PC-9 (cell line): ENCODE results near the gene MED13L. TPM values are rescaled to one million over a fixed set of nuclear protein-coding genes. Genes with fewer than 3 reads are reported as not detected.

Source experiments
- BruUV-seq: library from RNA; stranded (reverse); fragments of 400-500 nt; replicated peaks from 2 replicates; lab custom pipeline; 2021; lab: Mats Ljungman, UMichigan
- CTCF ChIA-PET: fragments of 300-600 bp; sonication (Branson Sonifier 250); formaldehyde crosslinking; loops from one replicate; lab custom pipeline; 2022; ENCODE audit warnings: antibody characterized with exemption; lab: Charles Lee
- POLR2A ChIA-PET: fragments of 300-600 bp; sonication (Branson Sonifier 250); formaldehyde crosslinking; loops from one replicate; lab custom pipeline; 2022; ENCODE audit warnings: antibody characterized with exemption; ENCODE audit not compliant: unreplicated experiment; lab: Charles Lee
- DNase-seq, 2 experiments: peaks; one replicate each; pipeline versions ENCODE4 v3.0.0 to v3.0.0-alpha.2; 2015 to 2022; ENCODE audit warnings: mixed read lengths in 1 of 2
- H2AFZ ChIP-seq: fragments of 200-600 bp; sonication (generic); 2 replicates; pipeline ENCODE4 v1.8.1; 2017; ENCODE audit warnings: antibody characterized with exemption
- H3F3A ChIP-seq: fragments of 200-600 bp; sonication (generic); 2 replicates; pipeline ENCODE4 v1.8.1; 2017; ENCODE audit warnings: antibody characterized with exemption, mild to moderate bottlenecking, low read depth; ENCODE audit not compliant: insufficient read depth
- H3K27ac ChIP-seq: fragments of 200-600 bp; sonication (generic); 2 replicates; pipeline ENCODE4 v1.6.1; 2016; ENCODE audit warnings: mixed run types
- H3K27me3 ChIP-seq: fragments of 200-600 bp; sonication (generic); 2 replicates; pipeline ENCODE4 v1.6.1; 2016; ENCODE audit warnings: low read depth, mixed run types; ENCODE audit not compliant: insufficient read depth
- H3K36me3 ChIP-seq: fragments of 200-600 bp; sonication (generic); 2 replicates; pipeline ENCODE4 v1.6.1; 2016; ENCODE audit warnings: low read depth, mixed run types
- H3K4me1 ChIP-seq: fragments of 200-600 bp; sonication (generic); replicated peaks from 2 replicates; pipeline ENCODE4 v1.6.1; 2016; ENCODE audit warnings: mixed run types; ENCODE audit not compliant: insufficient read depth
- H3K4me2 ChIP-seq: fragments of 200-600 bp; sonication (generic); 2 replicates; pipeline ENCODE4 v1.6.1; 2017; ENCODE audit warnings: mixed run types
- H3K4me3 ChIP-seq: fragments of 200-600 bp; sonication (generic); 2 replicates; pipeline ENCODE4 v1.6.1; 2016; ENCODE audit warnings: mixed run types
- H3K79me2 ChIP-seq: fragments of 200-600 bp; sonication (generic); 2 replicates; pipeline ENCODE4 v1.6.1; 2017; ENCODE audit warnings: low read depth, mixed run types
- H3K9me2 ChIP-seq: fragments of 200-600 bp; sonication (generic); 2 replicates; pipeline ENCODE4 v1.8.1; 2017; ENCODE audit warnings: mild to moderate bottlenecking; ENCODE audit not compliant: insufficient read depth
- H3K9me3 ChIP-seq: fragments of 200-600 bp; sonication (generic); 2 replicates; pipeline ENCODE4 v1.8.1; 2016; ENCODE audit warnings: low read depth; ENCODE audit not compliant: insufficient read depth
- H4K20me1 ChIP-seq: fragments of 200-600 bp; sonication (generic); 2 replicates; pipeline ENCODE4 v1.8.1; 2017; ENCODE audit not compliant: insufficient read depth
- EZH2 ChIP-seq: fragments of 200-600 bp; sonication (generic); IDR thresholded peaks from 2 replicates; pipeline ENCODE4 v1.8.0; 2017; ENCODE audit warnings: antibody characterized with exemption, low read depth
- intact Hi-C: fragments of 100-400 bp; cut with micrococcal nuclease; formaldehyde crosslinking; loops from one replicate; pipeline ENCODE4 v1.10.0; 2022; ENCODE audit not compliant: unreplicated experiment
- total RNA-seq: library from RNA; stranded (reverse); gene quantifications from 2 replicates; pipeline ENCODE4 v1.2.3, GENCODE V29; 2021
- TF ChIP-seq, protein P1 (sequence below): fragments of 200-600 bp; sonication (generic); conservative IDR thresholded peaks from 2 replicates; pipeline ENCODE4 v1.6.1; 2017; ENCODE audit warnings: mixed run types, antibody characterized with exemption, mild to moderate bottlenecking, moderate library complexity

Gene MED13L
- total RNA-seq, 1 experiment from 2014 or later, result 89.5 TPM

DNA sequence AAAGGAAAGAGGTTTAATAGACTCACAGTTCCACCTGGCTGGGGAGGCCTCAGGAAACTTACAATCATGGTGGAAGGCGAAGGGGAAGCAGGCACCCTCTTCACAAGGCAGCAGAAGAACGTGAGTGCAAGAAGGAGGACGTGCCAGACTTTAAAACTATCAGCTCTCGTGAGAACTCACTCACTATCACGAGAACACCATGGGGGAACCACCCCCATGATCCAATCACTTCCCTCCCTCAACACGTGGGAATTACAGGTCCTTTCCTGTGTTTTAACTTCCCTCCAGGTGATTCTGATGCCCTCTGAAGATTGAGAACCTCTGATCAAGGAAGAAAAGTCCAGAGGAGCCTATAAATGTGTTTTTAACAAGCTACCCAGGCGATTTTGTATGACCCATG, 358.7 kb downstream of the MED13L start:
- Histone ChIP-seq H3K4me3 (no peak overlapping the region), H3K9me2 (no peaks in the 10 kb centered on the region), H3K27ac (no peak overlapping the region), H3K4me1 (no peaks in the 10 kb centered on the region), H3K27me3 (peaks cover 18% of the 10 kb centered on the region; the same call in 1 of the 2 replicates), H3F3A (no peaks in the 10 kb centered on the region), H3K36me3 (no peaks in the 10 kb centered on the region), H3K4me2 (no peak overlapping the region), H3K9me3 (peaks cover 7% of the 10 kb centered on the region; the same call in 1 of the 2 replicates), H2AFZ (no peak overlapping the region; the same call in 1 of the 2 replicates), H3K79me2 (no peaks in the 10 kb centered on the region), H4K20me1 (no peaks in the 10 kb centered on the region)
- no peak for TF ChIP-seq EZH2
- TF ChIP-seq, protein P1, sequence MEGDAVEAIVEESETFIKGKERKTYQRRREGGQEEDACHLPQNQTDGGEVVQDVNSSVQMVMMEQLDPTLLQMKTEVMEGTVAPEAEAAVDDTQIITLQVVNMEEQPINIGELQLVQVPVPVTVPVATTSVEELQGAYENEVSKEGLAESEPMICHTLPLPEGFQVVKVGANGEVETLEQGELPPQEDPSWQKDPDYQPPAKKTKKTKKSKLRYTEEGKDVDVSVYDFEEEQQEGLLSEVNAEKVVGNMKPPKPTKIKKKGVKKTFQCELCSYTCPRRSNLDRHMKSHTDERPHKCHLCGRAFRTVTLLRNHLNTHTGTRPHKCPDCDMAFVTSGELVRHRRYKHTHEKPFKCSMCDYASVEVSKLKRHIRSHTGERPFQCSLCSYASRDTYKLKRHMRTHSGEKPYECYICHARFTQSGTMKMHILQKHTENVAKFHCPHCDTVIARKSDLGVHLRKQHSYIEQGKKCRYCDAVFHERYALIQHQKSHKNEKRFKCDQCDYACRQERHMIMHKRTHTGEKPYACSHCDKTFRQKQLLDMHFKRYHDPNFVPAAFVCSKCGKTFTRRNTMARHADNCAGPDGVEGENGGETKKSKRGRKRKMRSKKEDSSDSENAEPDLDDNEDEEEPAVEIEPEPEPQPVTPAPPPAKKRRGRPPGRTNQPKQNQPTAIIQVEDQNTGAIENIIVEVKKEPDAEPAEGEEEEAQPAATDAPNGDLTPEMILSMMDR, result no peak
- no TSS peak for BruUV-seq
- ChIA-PET CTCF (interaction anchor here (0.6 kb wide), 1 partner anchor 1256 kb away, joined by 3 read pairs; no protein-coding TSS in a partner anchor), POLR2A (no interaction called here)
- DNase-seq, result no peak
- intact Hi-C loops, result loop anchor here (5.0 kb wide), 1 partner anchor 789 kb away; no protein-coding TSS in a partner anchor

DNA sequence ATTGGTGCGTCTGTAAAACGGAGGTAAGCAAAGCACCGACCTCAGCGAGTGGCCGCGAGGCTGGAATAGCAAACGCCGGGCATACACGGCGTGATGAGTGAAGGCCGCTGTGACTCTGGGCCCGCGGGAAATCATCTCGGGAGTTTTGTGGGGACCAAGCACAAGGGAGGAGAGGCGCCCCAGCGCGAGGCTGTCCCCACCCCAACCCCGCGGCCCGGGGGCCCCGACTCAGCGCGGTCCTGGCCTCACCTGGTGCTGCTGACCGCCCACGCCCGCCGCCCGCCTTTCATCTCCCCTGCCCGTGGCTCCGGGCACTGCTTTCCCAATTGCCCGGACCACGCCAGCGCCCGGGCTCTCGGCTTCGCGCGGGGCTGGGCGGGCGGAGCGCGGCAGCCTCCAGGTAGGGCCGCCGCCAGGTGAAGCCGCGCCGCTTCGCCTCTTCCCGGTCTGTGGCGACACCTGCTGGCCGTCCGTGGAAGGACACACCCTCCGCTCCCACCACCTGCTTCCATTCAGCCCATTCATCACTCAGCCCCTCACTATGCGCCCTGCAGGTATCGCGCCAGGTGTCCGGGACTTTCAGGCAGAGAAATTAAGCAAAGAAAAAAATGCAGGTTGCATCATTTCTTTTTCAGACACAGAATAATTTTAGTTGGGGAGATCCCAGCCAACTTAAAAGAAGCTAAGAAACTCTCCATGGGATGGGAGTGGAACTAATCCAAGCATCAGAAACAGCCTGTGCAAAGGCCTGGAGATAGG, 360.4 kb downstream of the MED13L start:
- H3K27ac ChIP-seq, result no peak overlapping the region
- POLR2A ChIA-PET, result no interaction called here
- no peak overlapping the region for H2AFZ ChIP-seq
- no peak overlapping the region for H3K4me3 ChIP-seq
- peaks cover 6% of the 10 kb centered on the region; the same call in 1 of the 2 replicates for H3K27me3 ChIP-seq
- CTCF ChIA-PET, result no interaction called here
- H3K36me3 ChIP-seq, result no peaks in the 10 kb centered on the region
- no peaks in the 10 kb centered on the region for H3K79me2 ChIP-seq
- no peaks in the 10 kb centered on the region for H3K4me1 ChIP-seq
- no peaks in the 10 kb centered on the region for H4K20me1 ChIP-seq
- BruUV-seq, result no TSS peak
- DNase-seq, result peak in 1 of 2 experiments; percentile 71
- H3K9me3 ChIP-seq, result no peaks in the 10 kb centered on the region
- no peak for TF ChIP-seq EZH2
- TF ChIP-seq, protein P1, result peak; percentile 92
- intact Hi-C loops, result loop anchor here (1.0 to 5.0 kb wide), 4 partner anchors 50 to 1937 kb away; no protein-coding TSS in a partner anchor
- H3K4me2 ChIP-seq, result peak overlapping the region; percentile 46
- no peaks in the 10 kb centered on the region for H3K9me2 ChIP-seq
- no peaks in the 10 kb centered on the region for H3F3A ChIP-seq

DNA sequence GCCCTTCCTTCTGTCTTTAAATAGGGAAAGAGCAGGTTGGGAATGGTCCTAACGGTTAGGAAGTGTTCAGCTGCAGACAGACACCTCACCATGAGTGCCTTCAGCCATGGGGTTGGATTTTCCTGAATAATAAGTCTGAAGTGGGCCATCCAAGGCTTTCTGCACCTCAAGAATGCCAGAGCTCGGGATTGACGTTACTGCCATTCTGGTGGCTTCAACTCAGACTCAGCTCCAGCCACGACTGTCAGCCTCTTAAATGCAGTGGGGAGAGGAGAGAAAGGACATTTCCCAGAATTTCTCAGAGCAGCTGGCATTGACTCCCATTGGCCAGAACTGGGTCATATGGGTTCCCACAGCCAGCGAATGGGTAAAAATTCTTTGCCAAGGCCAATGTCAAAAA, 363.4 kb downstream of the MED13L start:
- DNase-seq, result no peak
- no peaks in the 10 kb centered on the region for H3K36me3 ChIP-seq
- H3K79me2 ChIP-seq, result no peaks in the 10 kb centered on the region
- H3K9me2 ChIP-seq, result no peaks in the 10 kb centered on the region
- peaks cover 9% of the 10 kb centered on the region for H3K27me3 ChIP-seq
- no peaks in the 10 kb centered on the region for H3F3A ChIP-seq
- no peak overlapping the region for H3K4me2 ChIP-seq
- ChIA-PET POLR2A (no interaction called here), CTCF (no interaction called here)
- no peak overlapping the region for H2AFZ ChIP-seq
- no peaks in the 10 kb centered on the region for H3K9me3 ChIP-seq
- no peaks in the 10 kb centered on the region for H3K4me1 ChIP-seq
- intact Hi-C loops, result no loop called here
- TF ChIP-seq, protein P1, result no peak
- TF ChIP-seq EZH2, result no peak
- no peak overlapping the region for H3K4me3 ChIP-seq
- no peaks in the 10 kb centered on the region for H4K20me1 ChIP-seq
- no peak overlapping the region for H3K27ac ChIP-seq
- no TSS peak for BruUV-seq
